Endothelial cell of umbilical vein (primary cell): ENCODE results near the gene KAT2B. TPM values are rescaled to one million over a fixed set of nuclear protein-coding genes. Genes with fewer than 3 reads are reported as not detected.

Experiments
- BruUV-seq: library from RNA; stranded (reverse); fragments of 400-500 nt; replicated peaks from 2 replicates; lab custom pipeline; 2021; lab: Mats Ljungman, UMichigan
- CTCF ChIA-PET: fragments of 300-600, 350-600 bp; sonication (Branson Sonifier 250); formaldehyde crosslinking; loops from one replicate; lab custom pipeline; 2021; ENCODE audit warnings: antibody characterized with exemption, inconsistent platforms; lab: Charles Lee
- POLR2A ChIA-PET: fragments of 300-600, 350-600 bp; sonication (Branson Sonifier 250); formaldehyde crosslinking; loops from one replicate; lab custom pipeline; 2021; ENCODE audit warnings: antibody characterized with exemption, inconsistent platforms; lab: Charles Lee
- DNase-seq: peaks from one replicate; pipeline ENCODE4 v3.0.0-alpha.2; 2011; ENCODE audit warnings: low read depth, low spot score
- FAIRE-seq: peaks from 2 replicates; lab custom pipeline; 2011; peaks lifted over from hg19 to GRCh38; lab: Jason Lieb, UNC
- H2AFZ ChIP-seq: 2 replicates; pipeline ENCODE4 v1.6.0; 2012; ENCODE audit warnings: low read depth, low read length, control low read depth, inconsistent platforms
- H3K27ac ChIP-seq: 2 replicates; pipeline ENCODE4 v1.5.1; 2011; ENCODE audit warnings: low read depth, mild to moderate bottlenecking, control low read depth, low read length, moderate library complexity; ENCODE audit not compliant: insufficient read depth
- H3K27me3 ChIP-seq, 2 experiments: 2 replicates each; pipeline versions ENCODE4 v1.6.0 to v1.6.1; 2011; ENCODE audit warnings: low read length in 2 of 2, mixed read lengths in 1 of 2; ENCODE audit not compliant: control insufficient read depth in 2 of 2, insufficient read depth in 2 of 2
- H3K36me3 ChIP-seq, 2 experiments: 2 replicates in 1 of 2; 3 replicates in 1 of 2; pipeline ENCODE4 v1.5.1; 2011; ENCODE audit warnings: low read length in 2 of 2, mild to moderate bottlenecking in 1 of 2, moderate library complexity in 1 of 2; ENCODE audit not compliant: control insufficient read depth in 2 of 2, insufficient read depth in 2 of 2; ENCODE audit errors: extremely low read depth in 1 of 2
- H3K4me1 ChIP-seq: 3 replicates; pipeline ENCODE4 v1.5.1; 2011; ENCODE audit warnings: mild to moderate bottlenecking, low read length; ENCODE audit not compliant: control insufficient read depth, insufficient read depth; ENCODE audit errors: extremely low read depth
- H3K4me2 ChIP-seq: 2 replicates; pipeline ENCODE4 v1.6.1; 2011; ENCODE audit warnings: low read length, control low read depth, mixed read lengths; ENCODE audit not compliant: insufficient read depth
- H3K4me3 ChIP-seq, 3 experiments: fragments of 200-600 bp in 1 of 3; sonication (generic), shearing (Covaris generic) in 1 of 3; replicated peaks in 1 of 3; 2 replicates each; pipeline ENCODE4 v1.5.1; 2011 to 2016; ENCODE audit warnings: control low read depth in 3 of 3, low read length in 3 of 3, mild to moderate bottlenecking in 2 of 3, inconsistent platforms in 1 of 3, low read depth in 1 of 3, moderate library complexity in 1 of 3; ENCODE audit not compliant: insufficient read depth in 1 of 3
- H3K79me2 ChIP-seq: 2 replicates; pipeline ENCODE4 v1.6.0; 2012; ENCODE audit warnings: low read length, inconsistent platforms; ENCODE audit not compliant: control insufficient read depth, insufficient read depth
- H3K9ac ChIP-seq: replicated peaks from 2 replicates; pipeline ENCODE3; 2011; ENCODE audit warnings: low read length, control low read depth; ENCODE audit not compliant: insufficient read depth; ENCODE audit errors: extremely low read depth
- H3K9me1 ChIP-seq: replicated peaks from 3 replicates; pipeline ENCODE4 v1.6.0; 2011; ENCODE audit warnings: mild to moderate bottlenecking, low read length; ENCODE audit not compliant: control insufficient read depth, insufficient read depth; ENCODE audit errors: extremely low read depth
- H3K9me3 ChIP-seq: replicated peaks from 2 replicates; pipeline ENCODE4 v1.5.1; 2012; ENCODE audit warnings: low read length, inconsistent platforms; ENCODE audit not compliant: control insufficient read depth, insufficient read depth
- H4K20me1 ChIP-seq: replicated peaks from 2 replicates; pipeline ENCODE3; 2011; ENCODE audit warnings: mild to moderate bottlenecking, low read length; ENCODE audit not compliant: control insufficient read depth, insufficient read depth; ENCODE audit errors: extremely low read depth
- CTCF ChIP-seq, 2 donors: IDR thresholded peaks; 1 replicate in 1 of 2; 2 replicates in 1 of 2; pipeline ENCODE4 v1.5.1; 2011; ENCODE audit warnings: low read length in 2 of 2, mild to moderate bottlenecking in 2 of 2, moderate library complexity in 2 of 2, control low read depth in 1 of 2, inconsistent platforms in 1 of 2, low read depth in 1 of 2; ENCODE audit not compliant: insufficient read depth in 1 of 2; ENCODE audit errors: extremely low read depth in 1 of 2
- EZH2 ChIP-seq: IDR thresholded peaks from 2 replicates; pipeline ENCODE4 v1.6.1; 2012; ENCODE audit warnings: borderline replicate concordance, low read depth, mild to moderate bottlenecking, moderate library complexity, low read length, inconsistent platforms; ENCODE audit not compliant: severe bottlenecking
- GATA2 ChIP-seq: IDR thresholded peaks from 2 replicates; pipeline ENCODE4 v1.7.0; 2011; ENCODE audit warnings: low read depth, mild to moderate bottlenecking, moderate library complexity, mixed read lengths, low read length; ENCODE audit not compliant: insufficient read length, insufficient read depth
- JUN ChIP-seq: IDR thresholded peaks from 2 replicates; pipeline ENCODE4 v1.6.1; 2011; ENCODE audit warnings: borderline replicate concordance, low read depth; ENCODE audit not compliant: insufficient read length, insufficient read depth
- MYC ChIP-seq: IDR thresholded peaks from one replicate; pipeline ENCODE4 v1.6.1; 2011; ENCODE audit warnings: mild to moderate bottlenecking, low read depth, low read length
- POLR2A ChIP-seq: IDR thresholded peaks from 2 replicates; pipeline ENCODE4 v1.6.1; 2012; ENCODE audit warnings: low read depth, mild to moderate bottlenecking, control low read depth, low read length
- POLR2AphosphoS5 ChIP-seq: IDR thresholded peaks from 2 replicates; pipeline ENCODE4 v1.6.1; 2012; ENCODE audit warnings: low read depth, mild to moderate bottlenecking, control low read depth, low read length, moderate library complexity; ENCODE audit not compliant: insufficient read depth
- dilution Hi-C: fragments of 300-500 bp; cut with MboI; formaldehyde crosslinking; loops from one replicate; pipeline ENCODE4 v1.15.0; 2019; ENCODE audit warnings: low sequenced_read_pairs; ENCODE audit not compliant: extremely low pct_ligation_motif_present
- intact Hi-C: fragments of 100-400 bp; cut with micrococcal nuclease; formaldehyde crosslinking; loops from one replicate; pipeline ENCODE4 v1.10.0; 2022
- polyA plus RNA-seq, 4 experiments: library from polyadenylated mRNA; depleted of rRNA in 3 of 4; stranded (reverse) in 3 of 4; unstranded in 1 of 4; fragments of >200 nt; gene quantifications; 2 replicates each; pipeline versions ENCODE4 v1.2.1 to v1.2.3, GENCODE V29; 2011 to 2012; ENCODE audit warnings: missing spikeins in 1 of 4
- total RNA-seq: library from RNA; stranded (reverse); gene quantifications from 2 replicates; pipeline ENCODE4 v1.2.3, GENCODE V29; 2021

The KAT2B gene
- total and polyA plus RNA-seq, 2 donors (not counting 3 experiments of a cell fraction or from before 2014, with no cell fraction given), result 2.6 to 11.0 TPM

DNA sequence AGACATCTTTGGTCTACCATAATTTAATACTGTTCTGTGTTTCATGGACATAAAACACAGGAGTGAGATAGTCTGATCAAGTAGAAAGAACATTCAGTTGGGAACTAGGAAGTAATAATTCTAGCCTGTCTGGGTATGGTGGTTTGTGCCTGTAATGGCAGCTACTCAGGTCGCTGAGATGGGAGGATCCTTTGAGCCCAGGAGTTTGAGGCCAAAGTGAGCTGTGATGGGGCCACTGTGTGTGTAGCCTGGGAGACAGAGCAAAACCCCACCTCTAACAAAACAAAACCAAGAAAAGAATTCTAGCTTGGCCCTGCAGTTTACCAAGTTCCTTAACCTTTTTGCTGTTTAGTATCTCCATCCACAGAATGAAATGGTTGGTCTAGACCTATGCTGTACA, 36.8 kb downstream of the KAT2B start:
- H3K79me2 ChIP-seq, result no peaks in the 10 kb centered on the region
- H3K4me2 ChIP-seq, result no peak overlapping the region
- intact Hi-C loops (no loop called here), dilution Hi-C loops (no loop called here)
- FAIRE-seq (no peak), DNase-seq (no peak)
- POLR2A ChIA-PET, result no interaction called here
- CTCF ChIA-PET, result no interaction called here
- no peak overlapping the region for H3K27ac ChIP-seq
- no peaks in the 10 kb centered on the region for H3K36me3 ChIP-seq
- no peaks in the 10 kb centered on the region for H3K9me1 ChIP-seq
- H3K9me3 ChIP-seq, result no peaks in the 10 kb centered on the region
- H3K9ac ChIP-seq, result no peak overlapping the region
- no peak overlapping the region for H2AFZ ChIP-seq
- BruUV-seq, result no TSS peak
- no peak for TF ChIP-seq MYC
- TF ChIP-seq CTCF (IDR thresholded peaks at IDR 0.05; ENCODE audit: extremely low read depth in 1 of 2, insufficient read depth in 1 of 2, low read depth in 1 of 2, low read length in 2 of 2), result no peak
- TF ChIP-seq JUN, result no peak
- no peak for TF ChIP-seq GATA2
- no peak for TF ChIP-seq POLR2A
- TF ChIP-seq POLR2AphosphoS5, result no peak
- peaks cover 11% of the 10 kb centered on the region for H3K4me1 ChIP-seq
- no peaks in the 10 kb centered on the region for H4K20me1 ChIP-seq
- no peaks in the 10 kb centered on the region for H3K27me3 ChIP-seq
- H3K4me3 ChIP-seq, result no peak overlapping the region

DNA sequence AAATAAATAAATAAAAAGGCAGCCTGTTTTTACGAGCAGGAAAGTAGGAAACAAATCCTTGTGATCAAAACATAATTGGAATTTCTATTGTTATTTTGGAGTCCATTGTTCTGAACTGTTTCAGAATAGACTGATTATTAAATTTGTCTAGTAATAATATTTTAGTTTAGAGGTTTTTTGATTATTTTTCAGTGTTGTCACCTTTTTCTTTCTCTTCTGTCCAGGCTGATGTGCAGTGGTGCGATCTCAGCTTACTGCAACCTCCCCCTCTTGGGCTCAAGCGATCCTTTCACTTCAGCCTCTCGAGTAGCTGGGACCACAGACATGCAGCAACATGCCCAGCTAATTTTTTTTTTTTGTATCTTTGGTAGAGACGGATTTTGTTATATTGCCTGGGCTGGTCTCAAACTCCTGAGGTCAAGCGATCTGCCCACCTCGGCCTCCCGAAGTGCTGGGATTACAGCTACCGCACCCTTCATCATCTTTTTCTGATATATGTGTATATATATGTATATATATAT, 38.0 kb downstream of the KAT2B start:
- Histone ChIP-seq H3K79me2 (no peaks in the 10 kb centered on the region), H3K9me3 (no peaks in the 10 kb centered on the region), H3K9me1 (no peaks in the 10 kb centered on the region), H4K20me1 (no peaks in the 10 kb centered on the region), H3K9ac (no peak overlapping the region), H3K36me3 (no peaks in the 10 kb centered on the region), H3K4me2 (no peak overlapping the region), H3K27ac (no peak overlapping the region), H3K4me3 (no peak overlapping the region), H2AFZ (no peak overlapping the region), H3K4me1 (peaks cover 11% of the 10 kb centered on the region), H3K27me3 (no peaks in the 10 kb centered on the region)
- DNase-seq, result no peak
- POLR2A ChIA-PET, result no interaction called here
- dilution Hi-C loops (no loop called here), intact Hi-C loops (no loop called here)
- no peak for FAIRE-seq
- TF ChIP-seq POLR2A, result no peak
- TF ChIP-seq MYC, result no peak
- no peak for TF ChIP-seq CTCF (IDR thresholded peaks at IDR 0.05; ENCODE audit: extremely low read depth in 1 of 2, insufficient read depth in 1 of 2, low read depth in 1 of 2, low read length in 2 of 2)
- TF ChIP-seq EZH2, result no peak
- BruUV-seq, result no TSS peak
- CTCF ChIA-PET, result interaction anchor here (0.6 kb wide), 1 partner anchor 1153 kb away, joined by 4 read pairs; no protein-coding TSS in a partner anchor
